Panc1 (cell line): Measurements from ENCODE around the gene SECTM1. TPM values are rescaled to one million over a fixed set of nuclear protein-coding genes. Genes with fewer than 3 reads are reported as not detected.

Source experiments
- ATAC-seq: fragments of 200-7000 bp; cut with Tn5 transposase; 2 replicates; pipeline ENCODE4 v1.9.1; 2020; ENCODE audit warnings: mild to moderate bottlenecking, moderate library complexity
- BruUV-seq: library from RNA; stranded (reverse); fragments of 400-500 nt; replicated peaks from 2 replicates; lab custom pipeline; 2021; lab: Mats Ljungman, UMichigan
- CTCF ChIA-PET: fragments of 300-600 bp; sonication (Branson Sonifier 250); formaldehyde crosslinking; loops from one replicate; lab custom pipeline; 2022; ENCODE audit warnings: antibody characterized with exemption; lab: Charles Lee
- POLR2A ChIA-PET: fragments of 300-600 bp; sonication (Branson Sonifier 250); formaldehyde crosslinking; loops from one replicate; lab custom pipeline; 2022; ENCODE audit warnings: antibody characterized with exemption; lab: Charles Lee
- DNase-seq: peaks from one replicate; pipeline ENCODE4 v3.0.0-alpha.2; 2010; ENCODE audit warnings: low read depth, low spot score
- H3K27ac ChIP-seq: 2 replicates; pipeline ENCODE4 v1.5.1; 2011; ENCODE audit warnings: mild to moderate bottlenecking, low read length, inconsistent platforms
- H3K27me3 ChIP-seq: fragments of 200-500 bp; sonication (Bioruptor generic); 2 replicates; pipeline ENCODE4 v1.6.0; 2014; ENCODE audit warnings: low read length, inconsistent platforms; ENCODE audit not compliant: control insufficient read depth, insufficient read depth
- H3K36me3 ChIP-seq: fragments of 200-500 bp; sonication (Bioruptor generic); 2 replicates; pipeline ENCODE4 v1.5.1; 2014; ENCODE audit warnings: inconsistent platforms, mild to moderate bottlenecking, low read length, moderate library complexity; ENCODE audit not compliant: control insufficient read depth, insufficient read depth
- H3K4me1 ChIP-seq: 2 replicates; pipeline ENCODE4 v1.5.1; 2011; ENCODE audit warnings: inconsistent platforms, mild to moderate bottlenecking, low read length, moderate library complexity; ENCODE audit not compliant: control insufficient read depth, insufficient read depth
- H3K4me3 ChIP-seq, 2 experiments: 2 replicates each; pipeline ENCODE4 v1.5.1; 2011 to 2012; ENCODE audit warnings: low read depth in 2 of 2, low read length in 2 of 2, mild to moderate bottlenecking in 2 of 2, inconsistent platforms in 1 of 2, moderate library complexity in 1 of 2
- H3K9me3 ChIP-seq: fragments of 200-500 bp; sonication (Bioruptor generic); 2 replicates; pipeline ENCODE4 v1.5.1; 2014; ENCODE audit warnings: low read depth, mild to moderate bottlenecking, inconsistent platforms, low read length, moderate library complexity; ENCODE audit not compliant: control insufficient read depth, insufficient read depth
- POLR2AphosphoS5 ChIP-seq: IDR thresholded peaks from 2 replicates; pipeline ENCODE4 v1.6.1; 2012; ENCODE audit warnings: mild to moderate bottlenecking, low read depth, low read length, moderate library complexity
- SIN3A ChIP-seq: IDR thresholded peaks from 2 replicates; pipeline ENCODE4 v1.6.1; 2012; ENCODE audit warnings: low read depth, mild to moderate bottlenecking, low read length, moderate library complexity, borderline replicate concordance; ENCODE audit not compliant: insufficient read depth
- TCF7L2 ChIP-seq: IDR thresholded peaks from 2 replicates; pipeline ENCODE4 v1.6.1; 2011; ENCODE audit warnings: mild to moderate bottlenecking, low read depth, low read length, inconsistent platforms
- in situ Hi-C: cut with HindIII; loops from 2 replicates; pipeline ENCODE4 v1.10.0; 2016; ENCODE audit warnings: low sequenced_read_pairs, low pct_unique_long_range_greater_than_20kb
- intact Hi-C: fragments of 100-400 bp; cut with micrococcal nuclease; formaldehyde crosslinking; loops from one replicate; pipeline ENCODE4 v1.10.0; 2022; ENCODE audit not compliant: unreplicated experiment
- total RNA-seq: library from RNA; stranded (reverse); gene quantifications from one replicate; pipeline ENCODE4 v1.2.1, GENCODE V29; 2021; ENCODE audit not compliant: unreplicated experiment
- TF ChIP-seq, protein P1 (sequence below), 2 experiments: IDR thresholded peaks; 2 replicates each; pipeline ENCODE4 v1.6.1; 2011 to 2012; ENCODE audit warnings: low read depth in 2 of 2, control low read depth in 1 of 2, low read length in 1 of 2, mild to moderate bottlenecking in 1 of 2, moderate library complexity in 1 of 2; ENCODE audit not compliant: insufficient read depth in 1 of 2
- TF ChIP-seq, protein P2 (sequence below): fragments of 450-650 bp; IDR thresholded peaks from 2 replicates; pipeline ENCODE4 v1.5.1; 2017; ENCODE audit warnings: mild to moderate bottlenecking

The SECTM1 gene
- total RNA-seq, 1 experiment from 2014 or later, result 5.4 TPM

DNA sequence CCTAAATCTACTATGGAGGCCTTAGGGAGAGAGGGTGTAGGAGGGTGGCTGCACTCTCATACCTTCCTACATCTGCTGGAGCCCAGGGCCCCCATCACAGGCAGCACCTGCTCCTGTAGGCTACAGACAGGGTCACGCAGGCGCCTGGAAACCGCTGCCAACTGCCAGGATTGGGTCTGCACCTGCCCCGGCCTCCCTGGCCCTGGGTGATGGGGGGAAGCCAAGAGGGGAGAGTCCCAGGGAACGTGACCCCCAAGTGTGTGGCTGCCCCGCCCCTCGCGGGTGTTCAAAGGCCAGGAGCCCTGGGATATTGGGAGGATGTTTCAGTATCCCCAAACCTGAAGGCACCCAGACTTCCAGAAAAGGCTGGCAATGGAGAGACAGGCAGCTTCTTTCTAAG, 19.9 kb upstream of the SECTM1 start:
- Histone ChIP-seq H3K4me3 (no peak overlapping the region), H3K27me3 (no peaks in the 10 kb centered on the region), H3K9me3 (no peaks in the 10 kb centered on the region), H3K27ac (no peak overlapping the region), H3K36me3 (no peaks in the 10 kb centered on the region), H3K4me1 (peaks cover 28% of the 10 kb centered on the region)
- BruUV-seq, result no TSS peak
- DNase-seq (no peak), ATAC-seq (no peak)
- TF ChIP-seq TCF7L2, result no peak
- POLR2A ChIA-PET, result no interaction called here
- in situ Hi-C loops (no loop called here), intact Hi-C loops (no loop called here)
- CTCF ChIA-PET, result no interaction called here

DNA sequence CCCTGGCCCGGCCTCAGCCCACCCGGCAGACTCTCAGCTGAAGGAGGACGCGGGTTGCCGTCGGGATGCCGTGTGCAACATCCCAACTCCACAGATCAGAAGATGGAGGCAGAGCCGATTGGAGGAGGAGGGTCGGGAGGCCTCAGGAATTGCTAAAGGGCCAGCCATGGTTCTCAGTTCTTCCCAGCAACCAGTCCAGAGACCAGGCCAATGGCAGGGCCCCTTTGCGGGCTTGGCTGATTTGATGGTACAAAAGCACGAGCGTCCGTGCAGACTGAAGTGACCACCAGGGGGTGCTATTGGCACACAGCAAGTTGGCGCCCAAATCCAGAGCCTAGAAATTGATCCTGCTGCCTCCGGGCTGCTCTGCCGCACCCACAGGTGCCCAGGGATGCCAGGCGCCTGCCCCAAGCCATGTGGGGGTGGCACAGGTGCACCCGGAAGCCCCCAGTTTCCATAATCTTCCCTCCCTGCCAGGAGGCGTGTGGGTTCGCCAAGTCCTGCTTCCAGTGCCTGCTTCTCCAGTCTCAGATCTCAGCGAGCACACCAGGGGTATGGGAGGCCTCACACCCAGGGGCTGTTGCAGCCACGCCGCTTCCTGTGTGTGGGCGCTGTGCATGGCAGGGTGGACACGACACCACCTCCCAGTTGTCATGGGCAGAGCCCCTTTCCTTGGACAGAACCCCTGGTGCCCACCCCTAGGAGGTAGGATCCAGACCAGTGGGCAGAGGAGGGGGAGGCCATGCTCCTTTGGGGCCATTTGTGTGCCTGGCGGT, 18.3 kb upstream of the SECTM1 start:
- Histone ChIP-seq H3K4me3 (no peak overlapping the region), H3K9me3 (no peaks in the 10 kb centered on the region), H3K36me3 (no peaks in the 10 kb centered on the region), H3K27me3 (no peaks in the 10 kb centered on the region), H3K4me1 (peaks cover 29% of the 10 kb centered on the region), H3K27ac (no peak overlapping the region)
- TF ChIP-seq POLR2AphosphoS5, result no peak
- TF ChIP-seq, protein P1, sequence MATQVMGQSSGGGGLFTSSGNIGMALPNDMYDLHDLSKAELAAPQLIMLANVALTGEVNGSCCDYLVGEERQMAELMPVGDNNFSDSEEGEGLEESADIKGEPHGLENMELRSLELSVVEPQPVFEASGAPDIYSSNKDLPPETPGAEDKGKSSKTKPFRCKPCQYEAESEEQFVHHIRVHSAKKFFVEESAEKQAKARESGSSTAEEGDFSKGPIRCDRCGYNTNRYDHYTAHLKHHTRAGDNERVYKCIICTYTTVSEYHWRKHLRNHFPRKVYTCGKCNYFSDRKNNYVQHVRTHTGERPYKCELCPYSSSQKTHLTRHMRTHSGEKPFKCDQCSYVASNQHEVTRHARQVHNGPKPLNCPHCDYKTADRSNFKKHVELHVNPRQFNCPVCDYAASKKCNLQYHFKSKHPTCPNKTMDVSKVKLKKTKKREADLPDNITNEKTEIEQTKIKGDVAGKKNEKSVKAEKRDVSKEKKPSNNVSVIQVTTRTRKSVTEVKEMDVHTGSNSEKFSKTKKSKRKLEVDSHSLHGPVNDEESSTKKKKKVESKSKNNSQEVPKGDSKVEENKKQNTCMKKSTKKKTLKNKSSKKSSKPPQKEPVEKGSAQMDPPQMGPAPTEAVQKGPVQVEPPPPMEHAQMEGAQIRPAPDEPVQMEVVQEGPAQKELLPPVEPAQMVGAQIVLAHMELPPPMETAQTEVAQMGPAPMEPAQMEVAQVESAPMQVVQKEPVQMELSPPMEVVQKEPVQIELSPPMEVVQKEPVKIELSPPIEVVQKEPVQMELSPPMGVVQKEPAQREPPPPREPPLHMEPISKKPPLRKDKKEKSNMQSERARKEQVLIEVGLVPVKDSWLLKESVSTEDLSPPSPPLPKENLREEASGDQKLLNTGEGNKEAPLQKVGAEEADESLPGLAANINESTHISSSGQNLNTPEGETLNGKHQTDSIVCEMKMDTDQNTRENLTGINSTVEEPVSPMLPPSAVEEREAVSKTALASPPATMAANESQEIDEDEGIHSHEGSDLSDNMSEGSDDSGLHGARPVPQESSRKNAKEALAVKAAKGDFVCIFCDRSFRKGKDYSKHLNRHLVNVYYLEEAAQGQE (IDR thresholded peaks at IDR 0.05; ENCODE audit: insufficient read depth in 1 of 2, low read depth in 2 of 2, low read length in 1 of 2), result peak; percentile 42 to 90; a peak in 3 of 4 replicates
- 0 out of 2 replicates have a peak, but pooled peaks have one; percentile 25 for TF ChIP-seq TCF7L2
- TF ChIP-seq SIN3A, result no peak
- TF ChIP-seq, protein P2, sequence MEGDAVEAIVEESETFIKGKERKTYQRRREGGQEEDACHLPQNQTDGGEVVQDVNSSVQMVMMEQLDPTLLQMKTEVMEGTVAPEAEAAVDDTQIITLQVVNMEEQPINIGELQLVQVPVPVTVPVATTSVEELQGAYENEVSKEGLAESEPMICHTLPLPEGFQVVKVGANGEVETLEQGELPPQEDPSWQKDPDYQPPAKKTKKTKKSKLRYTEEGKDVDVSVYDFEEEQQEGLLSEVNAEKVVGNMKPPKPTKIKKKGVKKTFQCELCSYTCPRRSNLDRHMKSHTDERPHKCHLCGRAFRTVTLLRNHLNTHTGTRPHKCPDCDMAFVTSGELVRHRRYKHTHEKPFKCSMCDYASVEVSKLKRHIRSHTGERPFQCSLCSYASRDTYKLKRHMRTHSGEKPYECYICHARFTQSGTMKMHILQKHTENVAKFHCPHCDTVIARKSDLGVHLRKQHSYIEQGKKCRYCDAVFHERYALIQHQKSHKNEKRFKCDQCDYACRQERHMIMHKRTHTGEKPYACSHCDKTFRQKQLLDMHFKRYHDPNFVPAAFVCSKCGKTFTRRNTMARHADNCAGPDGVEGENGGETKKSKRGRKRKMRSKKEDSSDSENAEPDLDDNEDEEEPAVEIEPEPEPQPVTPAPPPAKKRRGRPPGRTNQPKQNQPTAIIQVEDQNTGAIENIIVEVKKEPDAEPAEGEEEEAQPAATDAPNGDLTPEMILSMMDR, result peak; percentile 98
- CTCF ChIA-PET, result no interaction called here
- ATAC-seq (peak; percentile 88), DNase-seq (peak; percentile 58)
- no TSS peak for BruUV-seq
- in situ Hi-C loops, result no loop called here
- intact Hi-C loops, result loop anchor here (1.0 kb wide), 1 partner anchor 61 kb away; no protein-coding TSS in a partner anchor
- POLR2A ChIA-PET, result no interaction called here

DNA sequence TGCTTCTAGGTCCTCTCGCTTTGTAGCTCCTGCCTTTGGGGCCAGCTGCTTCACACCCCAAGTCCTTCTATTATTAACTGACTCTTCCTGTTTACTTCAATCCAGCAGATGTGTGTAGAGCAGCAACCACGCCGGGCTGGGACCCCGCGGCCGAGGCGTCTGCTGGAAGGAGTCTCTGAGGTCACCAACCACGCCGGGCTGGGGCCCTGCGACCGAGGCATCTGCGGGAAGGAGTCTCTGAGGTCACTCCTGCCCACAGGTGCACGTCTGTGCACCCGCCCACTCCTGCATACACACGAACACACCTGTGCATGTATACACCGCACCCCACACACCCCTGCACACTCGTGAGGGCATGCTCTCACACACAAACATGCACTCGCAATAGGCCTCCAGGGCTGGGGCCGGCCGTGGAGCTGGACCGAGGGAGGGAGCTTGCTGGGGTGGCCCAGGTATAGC, 17.7 kb upstream of the SECTM1 start:
- Histone ChIP-seq H3K9me3 (no peaks in the 10 kb centered on the region), H3K27me3 (no peaks in the 10 kb centered on the region), H3K4me3 (no peak overlapping the region), H3K36me3 (no peaks in the 10 kb centered on the region), H3K4me1 (peaks cover 32% of the 10 kb centered on the region), H3K27ac (no peak overlapping the region)
- POLR2A ChIA-PET, result no interaction called here
- no peak for TF ChIP-seq POLR2AphosphoS5
- TF ChIP-seq, protein P2, result no peak
- TF ChIP-seq TCF7L2, result no peak
- TF ChIP-seq, protein P1 (IDR thresholded peaks at IDR 0.05; ENCODE audit: insufficient read depth in 1 of 2, low read depth in 2 of 2, low read length in 1 of 2), result no peak
- TF ChIP-seq SIN3A, result no peak
- DNase-seq (no peak), ATAC-seq (peak; percentile 10)
- CTCF ChIA-PET, result interaction anchor here (1.0 kb wide), 1 partner anchor 13 kb away, joined by 3 read pairs; no protein-coding TSS in a partner anchor
- in situ Hi-C loops, result no loop called here
- intact Hi-C loops, result loop anchor here (1.0 kb wide), 1 partner anchor 62 kb away; no protein-coding TSS in a partner anchor
- no TSS peak for BruUV-seq
